ENCODE data around the gene ADGRV1.

The ADGRV1 gene

DNA sequence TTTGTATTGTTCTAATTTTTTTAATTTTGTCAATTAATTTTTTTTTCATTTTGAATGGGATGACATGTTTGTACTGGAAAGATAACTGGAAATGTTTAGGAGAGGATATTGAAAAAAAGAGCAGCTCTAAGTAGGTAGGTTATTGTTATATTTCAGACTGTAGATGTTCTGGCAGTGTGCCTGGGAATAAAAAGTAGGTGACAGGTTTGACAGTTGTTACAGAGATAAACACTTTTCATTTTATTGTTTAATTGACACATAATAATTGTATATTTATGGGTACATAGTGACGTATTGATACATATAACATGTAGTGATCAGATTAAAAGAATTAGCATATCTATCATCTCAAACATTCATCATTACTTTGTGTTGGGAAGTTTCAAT lies 545.5 kb downstream of the ADGRV1 start:
- Histone ChIP-seq H3K4me3 (replicated peaks; ENCODE audit: insufficient read depth, low read length) (no peak overlapping the region), H3K27me3 (ENCODE audit: insufficient read depth, poor library complexity, severe bottlenecking) (no peaks in the 10 kb centered on the region), H3K27ac (replicated peaks) (no peak overlapping the region)
- TF ChIP-seq POLR2AphosphoS5 (IDR thresholded peaks at IDR 0.05; ENCODE audit: low read depth) (no peak), SPI1 (IDR thresholded peaks at IDR 0.05; ENCODE audit: borderline replicate concordance, low read depth) (no peak), GABPA (IDR thresholded peaks at IDR 0.05; ENCODE audit: low read depth) (no peak), REST (IDR thresholded peaks at IDR 0.05; ENCODE audit: insufficient replicate concordance, low read depth) (no peak)
- TF ChIP-seq, protein P1, sequence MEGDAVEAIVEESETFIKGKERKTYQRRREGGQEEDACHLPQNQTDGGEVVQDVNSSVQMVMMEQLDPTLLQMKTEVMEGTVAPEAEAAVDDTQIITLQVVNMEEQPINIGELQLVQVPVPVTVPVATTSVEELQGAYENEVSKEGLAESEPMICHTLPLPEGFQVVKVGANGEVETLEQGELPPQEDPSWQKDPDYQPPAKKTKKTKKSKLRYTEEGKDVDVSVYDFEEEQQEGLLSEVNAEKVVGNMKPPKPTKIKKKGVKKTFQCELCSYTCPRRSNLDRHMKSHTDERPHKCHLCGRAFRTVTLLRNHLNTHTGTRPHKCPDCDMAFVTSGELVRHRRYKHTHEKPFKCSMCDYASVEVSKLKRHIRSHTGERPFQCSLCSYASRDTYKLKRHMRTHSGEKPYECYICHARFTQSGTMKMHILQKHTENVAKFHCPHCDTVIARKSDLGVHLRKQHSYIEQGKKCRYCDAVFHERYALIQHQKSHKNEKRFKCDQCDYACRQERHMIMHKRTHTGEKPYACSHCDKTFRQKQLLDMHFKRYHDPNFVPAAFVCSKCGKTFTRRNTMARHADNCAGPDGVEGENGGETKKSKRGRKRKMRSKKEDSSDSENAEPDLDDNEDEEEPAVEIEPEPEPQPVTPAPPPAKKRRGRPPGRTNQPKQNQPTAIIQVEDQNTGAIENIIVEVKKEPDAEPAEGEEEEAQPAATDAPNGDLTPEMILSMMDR (IDR thresholded peaks at IDR 0.05; ENCODE audit: insufficient read depth, low read length), result no peak
- DNase-seq (ENCODE audit: low read depth in 1 of 2, low spot score in 1 of 2), result no peak

GRCh38 chr5:91106842-91107511 lies 548.4 kb downstream of the ADGRV1 start:
- Histone ChIP-seq H3K4me3 (replicated peaks; ENCODE audit: insufficient read depth, low read length) (no peak overlapping the region), H3K27me3 (ENCODE audit: insufficient read depth, poor library complexity, severe bottlenecking) (no peaks in the 10 kb centered on the region), H3K27ac (replicated peaks) (no peak overlapping the region)
- no peak for DNase-seq (ENCODE audit: low read depth in 1 of 2, low spot score in 1 of 2)
- TF ChIP-seq, protein P1 (IDR thresholded peaks at IDR 0.05; ENCODE audit: insufficient read depth, low read length), result no peak
- TF ChIP-seq SPI1 (IDR thresholded peaks at IDR 0.05; ENCODE audit: borderline replicate concordance, low read depth), result no peak
- no peak for TF ChIP-seq REST (IDR thresholded peaks at IDR 0.05; ENCODE audit: insufficient replicate concordance, low read depth)
- no peak for TF ChIP-seq GABPA (IDR thresholded peaks at IDR 0.05; ENCODE audit: low read depth)
- no peak for TF ChIP-seq POLR2AphosphoS5 (IDR thresholded peaks at IDR 0.05; ENCODE audit: low read depth)

GRCh38 chr5:91109634-91110033 lies 551.0 kb downstream of the ADGRV1 start:
- Histone ChIP-seq H3K27me3 (ENCODE audit: insufficient read depth, poor library complexity, severe bottlenecking) (no peaks in the 10 kb centered on the region), H3K4me3 (replicated peaks; ENCODE audit: insufficient read depth, low read length) (no peak overlapping the region), H3K27ac (replicated peaks) (no peak overlapping the region)
- DNase-seq (ENCODE audit: low read depth in 1 of 2, low spot score in 1 of 2), result no peak
- no peak for TF ChIP-seq POLR2AphosphoS5 (IDR thresholded peaks at IDR 0.05; ENCODE audit: low read depth)

- no peak for TF ChIP-seq SPI1 (IDR thresholded peaks at IDR 0.05; ENCODE audit: borderline replicate concordance, low read depth)
- TF ChIP-seq, protein P1 (IDR thresholded peaks at IDR 0.05; ENCODE audit: insufficient read depth, low read length), result no peak
- no peak for TF ChIP-seq POLR2AphosphoS5 (IDR thresholded peaks at IDR 0.05; ENCODE audit: low read depth)
- no peak for TF ChIP-seq REST (IDR thresholded peaks at IDR 0.05; ENCODE audit: insufficient replicate concordance, low read depth)
- TF ChIP-seq GABPA (IDR thresholded peaks at IDR 0.05; ENCODE audit: low read depth), result no peak
- no peaks in the 10 kb centered on the region for H3K27me3 ChIP-seq (ENCODE audit: insufficient read depth, poor library complexity, severe bottlenecking)
- no peak overlapping the region for H3K27ac ChIP-seq (replicated peaks)
- H3K4me3 ChIP-seq (replicated peaks; ENCODE audit: insufficient read depth, low read length), result no peak overlapping the region
- DNase-seq (ENCODE audit: low read depth in 1 of 2, low spot score in 1 of 2), result no peak
These were observed 552.1 kb downstream of the ADGRV1 start for GRCh38 chr5:91110686-91111085.

All from HL-60 (cell line).